H1 (cell line): ENCODE data around the gene ASTL. TPM values are rescaled to one million over a fixed set of nuclear protein-coding genes. Genes with fewer than 3 reads are reported as not detected.

Experiments
- CTCF ChIA-PET: fragments of 300-600 bp; sonication (Branson Sonifier 250); formaldehyde crosslinking; loops from one replicate; lab custom pipeline; 2021; ENCODE audit not compliant: partially characterized antibody; lab: Charles Lee
- POLR2A ChIA-PET: fragments of 300-600 bp; sonication (Branson Sonifier 250); formaldehyde crosslinking; loops from one replicate; lab custom pipeline; 2021; ENCODE audit warnings: inconsistent platforms; ENCODE audit not compliant: partially characterized antibody; lab: Charles Lee
- DNase-seq, 2 experiments: peaks; one replicate each; pipeline versions ENCODE4 v3.0.0 to v3.0.0-alpha.2; 2010 to 2022; ENCODE audit warnings: low spot score in 2 of 2, low read depth in 1 of 2, mixed read lengths in 1 of 2
- FAIRE-seq: peaks from 2 replicates; lab custom pipeline; 2011; peaks lifted over from hg19 to GRCh38; lab: Jason Lieb, UNC
- H2AFZ ChIP-seq: 2 replicates; pipeline ENCODE4 v1.8.1; 2012; ENCODE audit warnings: low read length, inconsistent platforms
- H2AK5ac ChIP-seq: 2 replicates; pipeline ENCODE4 v1.6.1; 2013; ENCODE audit warnings: low read depth, low read length
- H2BK120ac ChIP-seq: replicated peaks from 2 replicates; pipeline ENCODE3; 2013; ENCODE audit warnings: low read depth, low read length, inconsistent platforms
- H2BK12ac ChIP-seq: 2 replicates; pipeline ENCODE4 v1.6.1; 2013; ENCODE audit warnings: low read depth, low read length
- H2BK15ac ChIP-seq: 2 replicates; pipeline ENCODE4 v1.6.1; 2013; ENCODE audit warnings: low read length
- H2BK20ac ChIP-seq: 2 replicates; pipeline ENCODE4 v1.6.1; 2013; ENCODE audit warnings: low read length
- H2BK5ac ChIP-seq: 2 replicates; pipeline ENCODE4 v1.6.1; 2013; ENCODE audit warnings: low read depth, low read length
- H3K14ac ChIP-seq: 2 replicates; pipeline ENCODE4 v1.6.1; 2013; ENCODE audit warnings: inconsistent platforms; ENCODE audit not compliant: insufficient read length
- H3K18ac ChIP-seq: 2 replicates; pipeline ENCODE4 v1.6.1; 2013; ENCODE audit warnings: low read length; ENCODE audit errors: extremely low read depth
- H3K23ac ChIP-seq: 2 replicates; pipeline ENCODE4 v1.6.1; 2013; ENCODE audit warnings: inconsistent platforms; ENCODE audit not compliant: insufficient read length
- H3K23me2 ChIP-seq: 2 replicates; pipeline ENCODE4 v1.6.1; 2013; ENCODE audit warnings: low read depth, low read length
- H3K27ac ChIP-seq: 2 replicates; pipeline ENCODE4 v1.6.1; 2011; ENCODE audit warnings: low read depth, low read length, inconsistent platforms
- H3K27me3 ChIP-seq, 4 experiments: replicated peaks in 1 of 4; 1 replicate in 1 of 4; 2 replicates in 3 of 4; pipeline versions ENCODE4 v1.6.1 to v1.8.1; 2011 to 2013; ENCODE audit warnings: low read length in 3 of 4, mild to moderate bottlenecking in 3 of 4, inconsistent platforms in 2 of 4, mixed read lengths in 2 of 4, moderate library complexity in 1 of 4; ENCODE audit not compliant: control insufficient read depth in 3 of 4, insufficient read depth in 3 of 4; ENCODE audit errors: extremely low read depth in 1 of 4
- H3K36me3 ChIP-seq, 4 experiments: 2 replicates each; pipeline versions ENCODE4 v1.6.1 to v1.8.1; 2011 to 2013; ENCODE audit warnings: mild to moderate bottlenecking in 4 of 4, low read length in 3 of 4, moderate library complexity in 2 of 4, control low read depth in 1 of 4, inconsistent platforms in 1 of 4; ENCODE audit not compliant: insufficient read depth in 4 of 4, control insufficient read depth in 2 of 4
- H3K4ac ChIP-seq: replicated peaks from 2 replicates; pipeline ENCODE3; 2013; ENCODE audit warnings: low read length, low read depth, mixed read lengths, inconsistent platforms; ENCODE audit not compliant: insufficient read length
- H3K4me1 ChIP-seq, 4 experiments: replicated peaks in 1 of 4; 1 replicate in 1 of 4; 2 replicates in 3 of 4; pipeline versions ENCODE4 v1.6.1 to v1.8.1; 2011 to 2013; ENCODE audit warnings: low read length in 3 of 4, inconsistent platforms in 2 of 4, mixed read lengths in 1 of 4; ENCODE audit not compliant: insufficient read depth in 4 of 4, control insufficient read depth in 3 of 4
- H3K4me2 ChIP-seq, 2 experiments: 2 replicates each; pipeline versions ENCODE4 v1.6.1 to v1.8.1; 2011 to 2013; ENCODE audit warnings: low read depth in 2 of 2, low read length in 2 of 2, control low read depth in 1 of 2, inconsistent platforms in 1 of 2, mild to moderate bottlenecking in 1 of 2; ENCODE audit not compliant: insufficient read depth in 1 of 2
- H3K4me3 ChIP-seq, 4 experiments: fragments of 200-600, 300-600 bp in 1 of 4; sonication (generic), shearing (Covaris generic), sonication (Bioruptor Twin) in 1 of 4; 2 replicates each; pipeline versions ENCODE4 v1.5.1 to v1.8.1; 2011 to 2016; ENCODE audit warnings: low read length in 4 of 4, low read depth in 3 of 4, control low read depth in 2 of 4, inconsistent platforms in 2 of 4, mild to moderate bottlenecking in 2 of 4, mixed read lengths in 1 of 4, moderate library complexity in 1 of 4; ENCODE audit not compliant: insufficient read depth in 2 of 4; ENCODE audit errors: extremely low read depth in 1 of 4
- H3K56ac ChIP-seq: replicated peaks from 2 replicates; pipeline ENCODE3; 2013; ENCODE audit warnings: low read depth, mild to moderate bottlenecking, mixed read lengths, low read length, inconsistent platforms; ENCODE audit not compliant: insufficient read length
- H3K79me1 ChIP-seq: 2 replicates; pipeline ENCODE4 v1.6.1; 2013; ENCODE audit warnings: low read depth, low read length, control low read depth
- H3K79me2 ChIP-seq, 2 experiments: 2 replicates each; pipeline versions ENCODE4 v1.6.1 to v1.8.1; 2012 to 2013; ENCODE audit warnings: low read length in 2 of 2, mild to moderate bottlenecking in 2 of 2, inconsistent platforms in 1 of 2; ENCODE audit not compliant: insufficient read depth in 2 of 2, control insufficient read depth in 1 of 2
- H3K9ac ChIP-seq, 4 experiments: replicated peaks in 1 of 4; 1 replicate in 1 of 4; 2 replicates in 3 of 4; pipeline versions ENCODE4 v1.6.1 to v1.8.1; 2011 to 2013; ENCODE audit warnings: low read depth in 3 of 4, low read length in 3 of 4, control low read depth in 2 of 4, mild to moderate bottlenecking in 2 of 4, moderate library complexity in 2 of 4, inconsistent platforms in 1 of 4; ENCODE audit errors: extremely low read depth in 1 of 4
- H3K9me3 ChIP-seq, 2 experiments: 2 replicates each; pipeline versions ENCODE4 v1.6.1 to v1.8.1; 2012 to 2013; ENCODE audit warnings: mild to moderate bottlenecking in 2 of 2, moderate library complexity in 2 of 2, control low read depth in 1 of 2, inconsistent platforms in 1 of 2, low read depth in 1 of 2, low read length in 1 of 2, mixed read lengths in 1 of 2; ENCODE audit not compliant: insufficient read depth in 2 of 2
- H4K20me1 ChIP-seq, 2 experiments: replicated peaks in 1 of 2; 2 replicates each; pipeline versions ENCODE3 to v1.8.1; 2011 to 2013; ENCODE audit warnings: inconsistent platforms in 2 of 2, low read length in 2 of 2, mild to moderate bottlenecking in 1 of 2; ENCODE audit not compliant: insufficient read depth in 2 of 2, control insufficient read depth in 1 of 2
- H4K5ac ChIP-seq: 2 replicates; pipeline ENCODE4 v1.6.1; 2013; ENCODE audit warnings: low read length, low read depth, mixed read lengths, inconsistent platforms; ENCODE audit not compliant: insufficient read length
- H4K8ac ChIP-seq: 2 replicates; pipeline ENCODE4 v1.8.0; 2013; ENCODE audit warnings: mild to moderate bottlenecking, moderate library complexity, low read length, inconsistent platforms; ENCODE audit not compliant: insufficient read depth; ENCODE audit errors: extremely low read depth
- H4K91ac ChIP-seq: replicated peaks from 2 replicates; pipeline ENCODE3; 2013; ENCODE audit warnings: low read length, mixed read lengths, inconsistent platforms; ENCODE audit not compliant: insufficient read length
- ATF3 ChIP-seq: IDR thresholded peaks from 2 replicates; pipeline ENCODE4 v1.6.1; 2011; ENCODE audit warnings: low read depth, mild to moderate bottlenecking, low read length; ENCODE audit not compliant: insufficient read depth
- CHD1 ChIP-seq: IDR thresholded peaks from 2 replicates; pipeline ENCODE4 v1.6.1; 2012; ENCODE audit warnings: low read depth, low read length, improper control_type of control experiment
- E2F6 ChIP-seq: IDR thresholded peaks from 2 replicates; pipeline ENCODE4 v1.6.1; 2012; ENCODE audit warnings: inconsistent platforms
- EGR1 ChIP-seq: IDR thresholded peaks from 2 replicates; pipeline ENCODE4 v1.6.1; 2011; ENCODE audit warnings: low read depth, low read length, borderline replicate concordance
- FOSL1 ChIP-seq: IDR thresholded peaks from 2 replicates; pipeline ENCODE4 v1.6.1; 2011; ENCODE audit warnings: mild to moderate bottlenecking, low read depth, low read length, moderate library complexity; ENCODE audit not compliant: insufficient read depth
- GTF2F1 ChIP-seq: IDR thresholded peaks from 2 replicates; pipeline ENCODE4 v1.6.1; 2012; ENCODE audit warnings: low read depth, low read length, improper control_type of control experiment, borderline replicate concordance
- RAD21 ChIP-seq, 2 experiments: IDR thresholded peaks in 1 of 2; conservative IDR thresholded peaks in 1 of 2; 2 replicates each; pipeline ENCODE4 v1.6.1; 2011; ENCODE audit warnings: low read depth in 2 of 2, low read length in 2 of 2, improper control_type of control experiment in 1 of 2, inconsistent platforms in 1 of 2, mild to moderate bottlenecking in 1 of 2, moderate library complexity in 1 of 2
- SP4 ChIP-seq: IDR thresholded peaks from 2 replicates; pipeline ENCODE4 v1.6.1; 2012; ENCODE audit warnings: low read length, inconsistent platforms
- TAF7 ChIP-seq: optimal IDR thresholded peaks from 2 replicates; pipeline ENCODE3; 2011; ENCODE audit warnings: low read depth, mild to moderate bottlenecking, inconsistent platforms, low read length, moderate library complexity, borderline replicate concordance
- USF2 ChIP-seq: IDR thresholded peaks from 2 replicates; pipeline ENCODE4 v1.6.1; 2011; ENCODE audit warnings: low read length, improper control_type of control experiment
- WGBS, 2 experiments: shearing (Covaris generic) in 1 of 2; methylation state at CpG; one replicate each; pipeline versions ENCODE4 v1.1.6 to v1.1.7; 2013 to 2015; ENCODE audit warnings: low lambda C conversion rate in 2 of 2, mixed read lengths in 2 of 2, inconsistent platforms in 1 of 2, low coverage in 1 of 2, missing lambda C conversion rate in 1 of 2; ENCODE audit not compliant: insufficient replicate concordance in 2 of 2, insufficient coverage in 1 of 2, insufficient read length in 1 of 2; ENCODE audit errors: extremely low coverage in 1 of 2, missing lambda C conversion rate in 1 of 2; 5-methylcytosine and 5-hydroxymethylcytosine counted together
- polyA plus RNA-seq, 7 experiments: library from polyadenylated mRNA; depleted of rRNA in 3 of 7; stranded (reverse) in 5 of 7; unstranded in 2 of 7; fragments of >200 nt in 5 of 7; fragments of 200-250 nt in 2 of 7; gene quantifications; 1 replicate in 5 of 7; 2 replicates in 1 of 7; 4 replicates in 1 of 7; pipeline versions ENCODE4 v1.2.1 to v1.2.3, GENCODE V29; 2011 to 2013; ENCODE audit warnings: missing spikeins in 2 of 7, mixed read lengths in 2 of 7
- total RNA-seq: library from RNA; stranded (reverse); fragmentation: NEBNext Ultra II Directional; extraction: Animal tissue kit (Norgen Biotek cat#: 25700); gene quantifications from 2 replicates; pipeline ENCODE4 v1.2.1, GENCODE V29; 2021

The ASTL gene
- total and polyA plus RNA-seq, 2 of the 8 experiments (the other 6 are each of a cell fraction or from before 2014, with no cell fraction given) = 0.60 to 1.4 TPM

DNA sequence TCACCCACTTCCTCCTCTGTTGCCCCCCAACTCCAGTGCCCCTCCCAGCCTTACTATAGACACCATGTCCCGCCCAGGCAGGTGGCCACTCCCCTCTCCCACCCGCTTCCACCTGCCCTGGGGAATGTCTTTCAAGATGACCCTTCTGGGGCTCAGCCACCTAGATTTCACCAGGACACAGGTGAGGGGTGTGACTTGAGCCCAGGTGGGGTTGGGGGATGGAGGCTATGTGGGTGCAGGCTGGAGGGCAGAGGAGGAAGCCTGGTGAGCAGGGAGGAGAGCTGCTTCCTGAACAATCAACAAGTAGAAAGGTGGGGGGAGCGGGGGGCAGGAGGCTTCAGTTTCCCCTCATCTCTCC, 30.6 kb downstream of the ASTL start:
- no peak overlapping the region for H3K4ac ChIP-seq
- peaks cover 2% of the 10 kb centered on the region; the same call in 1 of the 2 replicates for H3K23me2 ChIP-seq
- no peaks in the 10 kb centered on the region for H3K79me2 ChIP-seq
- peak overlapping the region; percentile 49 for H4K91ac ChIP-seq
- peak overlapping the region; percentile 81; the same call in 1 of the 2 replicates for H2BK15ac ChIP-seq
- no peak overlapping the region for H3K56ac ChIP-seq
- H3K27me3 ChIP-seq = no peaks in the 10 kb centered on the region
- CTCF ChIA-PET = interaction anchor here (1.0 to 2.5 kb wide), 8 partner anchors 10 to 115 kb away, joined by 3 to 25 read pairs (median 6); partner anchors contain the start of genes ADRA2B, ASTL and DUSP2
- no peak overlapping the region for H3K27ac ChIP-seq
- H4K8ac ChIP-seq = no peak overlapping the region; the same call in 1 of the 2 replicates
- no peak overlapping the region for H4K5ac ChIP-seq
- H3K36me3 ChIP-seq = no peaks in the 10 kb centered on the region
- FAIRE-seq = no peak
- no peak for DNase-seq
- peak overlapping the region; percentile 67; the same call in 1 of the 2 replicates for H2BK5ac ChIP-seq
- H2BK12ac ChIP-seq = peak overlapping the region; percentile 81; the same call in 1 of the 2 replicates
- peak overlapping the region; percentile 38 for H3K18ac ChIP-seq
- H4K20me1 ChIP-seq = no peaks in the 10 kb centered on the region
- peaks cover 0 to 27% (median 17%) of the 10 kb centered on the region in 4 experiments; a peak in 6 of 7 replicates for H3K4me1 ChIP-seq
- no peak overlapping the region; the same call in 1 of the 2 replicates for H2AK5ac ChIP-seq
- peak overlapping the region in 1 of 2 experiments; percentile 38; a peak in 1 of 4 replicates for H3K4me2 ChIP-seq
- POLR2A ChIA-PET = interaction anchor here (2.3 kb wide), 1 partner anchor 9 kb away, joined by 6 read pairs; the partner anchor contains the start of gene ADRA2B
- no peak overlapping the region for H2AFZ ChIP-seq
- H3K9me3 ChIP-seq = peaks cover 4 to 11% of the 10 kb centered on the region in 2 experiments
- H3K79me1 ChIP-seq = no peaks in the 10 kb centered on the region
- H3K4me3 ChIP-seq = no peak overlapping the region
- no peak overlapping the region for H2BK120ac ChIP-seq
- no peak overlapping the region for H3K23ac ChIP-seq
- H3K14ac ChIP-seq = no peak overlapping the region
- H3K9ac ChIP-seq = no peak overlapping the region
- peak overlapping the region; percentile 80; the same call in 1 of the 2 replicates for H2BK20ac ChIP-seq
- WGBS, 2 experiments = 72% methylated on average over 3 of the region's 3 CpGs; no CpG with 5 or more reads in 1 of the 2 experiments
- TF ChIP-seq SP4 (no peak), USF2 (no peak), FOSL1 (no peak), RAD21 (IDR thresholded peaks at IDR 0.05 in 1 of 2, conservative IDR thresholded peaks at IDR 0.05 in 1 of 2; ENCODE audit: low read depth in 2 of 2, low read length in 2 of 2) (no peak), GTF2F1 (no peak), TAF7 (no peak), ATF3 (no peak), EGR1 (no peak), E2F6 (no peak), CHD1 (no peak)
